HepG2 (cell line): Measurements from ENCODE around the gene TOE1. TPM values are rescaled to one million over a fixed set of nuclear protein-coding genes. Genes with fewer than 3 reads are reported as not detected.

Experiments
- AHR ChIP-seq: IDR thresholded peaks from 2 replicates; pipeline ENCODE4 v1.6.1; 2018; ENCODE audit warnings: missing genetic modification reagents, missing compliant biosample characterization
- CREBL2 ChIP-seq: sonication (generic); formaldehyde crosslinking; IDR thresholded peaks from 2 replicates; pipeline ENCODE4 v1.8.1; 2023; ENCODE audit warnings: missing genetic modification reagents, mild to moderate bottlenecking, borderline replicate concordance
- FOSL1 ChIP-seq: sonication (generic); formaldehyde crosslinking; IDR thresholded peaks from 2 replicates; pipeline ENCODE4 v1.9.0; 2021; ENCODE audit warnings: missing genetic modification reagents, borderline replicate concordance
- FOXO1 ChIP-seq: sonication (generic); formaldehyde crosslinking; IDR thresholded peaks from 2 replicates; pipeline ENCODE4 v1.4.0; 2020; ENCODE audit warnings: missing genetic modification reagents
- JARID2 ChIP-seq: sonication (generic); formaldehyde crosslinking; IDR thresholded peaks from 2 replicates; pipeline ENCODE4 v1.8.1; 2023; ENCODE audit warnings: missing genetic modification reagents, inconsistent platforms; ENCODE audit not compliant: insufficient replicate concordance
- KMT2A ChIP-seq: sonication (generic); formaldehyde crosslinking; IDR thresholded peaks from 2 replicates; pipeline ENCODE4 v1.4.0; 2020; ENCODE audit warnings: missing genetic modification reagents
- MIER3 ChIP-seq: IDR thresholded peaks from 2 replicates; pipeline ENCODE4 v1.6.1; 2016; ENCODE audit warnings: missing compliant biosample characterization, borderline replicate concordance
- MTF2 ChIP-seq: sonication (generic); formaldehyde crosslinking; IDR thresholded peaks from 2 replicates; pipeline ENCODE4 v1.5.0; 2020; ENCODE audit warnings: missing genetic modification reagents, borderline replicate concordance
- ONECUT2 ChIP-seq: sonication (generic); formaldehyde crosslinking; IDR thresholded peaks from 2 replicates; pipeline ENCODE4 v1.4.0; 2020; ENCODE audit warnings: missing genetic modification reagents
- RFXAP ChIP-seq: sonication (generic); formaldehyde crosslinking; IDR thresholded peaks from 2 replicates; pipeline ENCODE4 v1.4.0; 2020; ENCODE audit warnings: missing genetic modification reagents, borderline replicate concordance
- SALL1 ChIP-seq: sonication (generic); formaldehyde crosslinking; IDR thresholded peaks from 2 replicates; pipeline ENCODE4 v1.8.0; 2022; ENCODE audit warnings: mild to moderate bottlenecking, missing genetic modification reagents
- SNAI1 ChIP-seq: sonication (generic); formaldehyde crosslinking; IDR thresholded peaks from 2 replicates; pipeline ENCODE4 v1.5.0; 2020; ENCODE audit warnings: mild to moderate bottlenecking, missing genetic modification reagents, borderline replicate concordance
- SOX5 ChIP-seq: IDR thresholded peaks from 2 replicates; pipeline ENCODE4 v1.6.1; 2016; ENCODE audit warnings: borderline replicate concordance
- SRSF9 ChIP-seq: fragments of 200-400 bp; formaldehyde crosslinking; IDR thresholded peaks from 2 replicates; pipeline ENCODE4 v1.6.1; 2018; ENCODE audit warnings: borderline replicate concordance, mild to moderate bottlenecking, low read depth, low read length; ENCODE audit not compliant: insufficient read depth, poor library complexity, severe bottlenecking
- TFDP2 ChIP-seq: sonication (generic); formaldehyde crosslinking; IDR thresholded peaks from 2 replicates; pipeline ENCODE4 v1.4.0; 2020; ENCODE audit warnings: missing genetic modification reagents
- THAP11 ChIP-seq: IDR thresholded peaks from 2 replicates; pipeline ENCODE4 v1.6.1; 2016; ENCODE audit warnings: missing biosample characterization, missing genetic modification reagents
- ZKSCAN8 ChIP-seq: IDR thresholded peaks from 2 replicates; pipeline ENCODE4 v1.6.1; 2016; ENCODE audit warnings: borderline replicate concordance, missing genetic modification reagents, missing compliant biosample characterization
- ZNF143 ChIP-seq: sonication (generic); formaldehyde crosslinking; IDR thresholded peaks from 2 replicates; pipeline ENCODE4 v1.4.0; 2020; ENCODE audit warnings: missing genetic modification reagents
- ZNF552 ChIP-seq: sonication (generic); formaldehyde crosslinking; IDR thresholded peaks from 2 replicates; pipeline ENCODE4 v1.9.0; 2022; ENCODE audit warnings: missing genetic modification reagents, mild to moderate bottlenecking, borderline replicate concordance
- ZNF562 ChIP-seq: sonication (generic); formaldehyde crosslinking; IDR thresholded peaks from 2 replicates; pipeline ENCODE4 v1.8.0; 2022; ENCODE audit warnings: missing genetic modification reagents, borderline replicate concordance
- ZNF564 ChIP-seq: sonication (generic); formaldehyde crosslinking; IDR thresholded peaks from 2 replicates; pipeline ENCODE4 v1.8.1; 2023; ENCODE audit warnings: mild to moderate bottlenecking, missing genetic modification reagents
- ZNF614 ChIP-seq: IDR thresholded peaks from 2 replicates; pipeline ENCODE4 v1.6.1; 2018; ENCODE audit warnings: missing biosample characterization, missing genetic modification reagents, inconsistent platforms, borderline replicate concordance
- ZNF83 ChIP-seq: sonication (generic); formaldehyde crosslinking; IDR thresholded peaks from 2 replicates; pipeline ENCODE4 v1.4.0; 2020; ENCODE audit warnings: missing genetic modification reagents, mild to moderate bottlenecking, borderline replicate concordance
- polyA plus RNA-seq, 8 experiments: library from polyadenylated mRNA; depleted of rRNA in 3 of 8; stranded (reverse) in 7 of 8; unstranded in 1 of 8; fragments of >200 nt; fragmentation: Illumina TruSeq in 4 of 8; extraction: Trizol in 4 of 8; gene quantifications; 2 replicates each; pipeline versions ENCODE4 v1.2.1 to v1.2.3, GENCODE V29; 2011 to 2016; ENCODE audit warnings: low read depth in 4 of 8, missing spikeins in 1 of 8, mixed read lengths in 1 of 8; ENCODE audit not compliant: insufficient read depth in 1 of 8
- total RNA-seq, 5 experiments: library from RNA; depleted of rRNA; stranded (reverse); fragments of >200 nt; fragmentation: Illumina TruSeq; extraction: Trizol; gene quantifications; 2 replicates each; pipeline ENCODE4 v1.2.3, GENCODE V29; 2016; ENCODE audit warnings: low read depth in 1 of 5
- TF ChIP-seq, protein P1 (sequence below): sonication (generic); formaldehyde crosslinking; IDR thresholded peaks from 2 replicates; pipeline ENCODE4 v1.8.1; 2023; ENCODE audit warnings: mild to moderate bottlenecking, missing genetic modification reagents, borderline replicate concordance
- TF ChIP-seq, protein P2 (sequence below): sonication (generic); formaldehyde crosslinking; IDR thresholded peaks from 2 replicates; pipeline ENCODE4 v1.4.0; 2020; ENCODE audit warnings: mild to moderate bottlenecking, missing genetic modification reagents, borderline replicate concordance
- TF ChIP-seq, protein P3 (sequence below): sonication (generic); formaldehyde crosslinking; IDR thresholded peaks from 2 replicates; pipeline ENCODE4 v1.5.0; 2020; ENCODE audit warnings: missing genetic modification reagents, mild to moderate bottlenecking, borderline replicate concordance

Gene TOE1
- total and polyA plus RNA-seq, 2 of the 13 experiments (the other 11 are each of a cell fraction or from before 2014, with no cell fraction given), result 14.1 to 19.0 TPM

DNA sequence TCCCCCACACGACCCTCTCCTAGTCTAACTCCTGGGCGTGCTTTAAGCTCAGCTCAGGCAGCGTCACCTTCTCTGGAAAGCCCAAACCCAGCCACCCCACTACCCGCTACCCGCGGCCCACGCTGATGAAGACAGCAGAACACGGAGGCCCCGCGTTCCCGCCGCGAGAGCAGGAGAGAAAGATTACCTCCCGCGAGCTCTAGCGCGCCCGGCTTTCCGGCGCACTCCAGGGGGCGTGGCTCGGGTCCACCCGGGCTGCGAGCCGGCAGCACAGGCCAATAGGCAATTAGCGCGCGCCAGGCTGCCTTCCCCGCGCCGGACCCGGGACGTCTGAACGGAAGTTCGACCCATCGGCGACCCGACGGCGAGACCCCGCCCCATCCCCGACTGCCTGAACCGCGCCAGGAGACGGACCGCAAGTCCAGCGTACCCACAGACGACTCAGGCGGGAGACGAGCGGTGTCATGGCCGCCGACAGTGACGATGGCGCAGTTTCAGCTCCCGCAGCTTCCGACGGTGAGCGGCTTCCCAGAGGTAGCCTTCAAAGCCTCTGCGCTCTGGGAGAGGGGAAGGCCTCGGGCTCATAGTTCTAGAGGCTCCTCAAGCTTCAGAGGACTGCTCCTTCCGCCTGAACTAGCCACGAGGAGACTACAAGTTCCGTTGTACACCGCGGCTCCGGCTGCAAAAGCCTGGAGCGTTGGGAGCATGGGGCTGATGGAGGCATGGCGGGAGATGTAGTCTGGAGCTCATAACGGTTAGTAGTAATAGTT, at the start of gene TOE1, which contains the start of gene MUTYH (continued):
- peak; percentile 99; the same call in 1 of the 2 replicates for TF ChIP-seq CREBL2 (CRISPR knock-in tag)
- TF ChIP-seq, protein P1, sequence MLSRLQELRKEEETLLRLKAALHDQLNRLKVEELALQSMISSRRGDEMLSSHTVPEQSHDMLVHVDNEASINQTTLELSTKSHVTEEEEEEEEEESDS, result no peak
- TF ChIP-seq ZNF614 (CRISPR knock-in tag), result peak; percentile 12; the same call in 1 of the 2 replicates
- TF ChIP-seq, protein P2, sequence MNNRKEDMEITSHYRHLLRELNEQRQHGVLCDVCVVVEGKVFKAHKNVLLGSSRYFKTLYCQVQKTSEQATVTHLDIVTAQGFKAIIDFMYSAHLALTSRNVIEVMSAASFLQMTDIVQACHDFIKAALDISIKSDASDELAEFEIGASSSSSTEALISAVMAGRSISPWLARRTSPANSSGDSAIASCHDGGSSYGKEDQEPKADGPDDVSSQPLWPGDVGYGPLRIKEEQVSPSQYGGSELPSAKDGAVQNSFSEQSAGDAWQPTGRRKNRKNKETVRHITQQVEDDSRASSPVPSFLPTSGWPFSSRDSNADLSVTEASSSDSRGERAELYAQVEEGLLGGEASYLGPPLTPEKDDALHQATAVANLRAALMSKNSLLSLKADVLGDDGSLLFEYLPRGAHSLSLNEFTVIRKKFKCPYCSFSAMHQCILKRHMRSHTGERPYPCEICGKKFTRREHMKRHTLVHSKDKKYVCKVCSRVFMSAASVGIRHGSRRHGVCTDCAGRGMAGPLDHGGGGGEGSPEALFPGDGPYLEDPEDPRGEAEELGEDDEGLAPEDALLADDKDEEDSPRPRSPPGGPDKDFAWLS (CRISPR knock-in tag), result no peak
- peak; percentile 86 for TF ChIP-seq SALL1 (CRISPR knock-in tag)
- TF ChIP-seq JARID2 (CRISPR knock-in tag), result no peak
- peak; percentile 66; the same call in 1 of the 2 replicates for TF ChIP-seq ZNF564 (CRISPR knock-in tag)
- peak; percentile 93; the same call in 1 of the 2 replicates for TF ChIP-seq MTF2
- no peak for TF ChIP-seq SRSF9
- TF ChIP-seq ZNF562, result no peak
- TF ChIP-seq RFXAP (CRISPR knock-in tag), result peak; percentile 58; the same call in 1 of the 2 replicates
- TF ChIP-seq AHR (CRISPR knock-in tag), result peak; percentile 66; the same call in 1 of the 2 replicates
- peak; percentile 97 for TF ChIP-seq THAP11
- no peak for TF ChIP-seq ZKSCAN8 (CRISPR knock-in tag)
- peak; percentile 27; the same call in 1 of the 2 replicates for TF ChIP-seq FOXO1 (CRISPR knock-in tag)
- peak; percentile 92 for TF ChIP-seq TFDP2 (CRISPR knock-in tag)
- peak; percentile 47; the same call in 1 of the 2 replicates for TF ChIP-seq SOX5 (CRISPR knock-in tag)
- TF ChIP-seq SNAI1, result 0 out of 2 replicates have a peak, but pooled peaks have one; percentile 10
- no peak for TF ChIP-seq MIER3 (CRISPR knock-in tag)
- peak; percentile 59; the same call in 1 of the 2 replicates for TF ChIP-seq ZNF552
- TF ChIP-seq ZNF83 (CRISPR knock-in tag), result no peak
- peak; percentile 82 for TF ChIP-seq KMT2A
- peak; percentile 92 for TF ChIP-seq ZNF143 (CRISPR knock-in tag)
- TF ChIP-seq ONECUT2 (CRISPR knock-in tag), result no peak
- no peak for TF ChIP-seq FOSL1 (CRISPR knock-in tag)
- TF ChIP-seq, protein P3, sequence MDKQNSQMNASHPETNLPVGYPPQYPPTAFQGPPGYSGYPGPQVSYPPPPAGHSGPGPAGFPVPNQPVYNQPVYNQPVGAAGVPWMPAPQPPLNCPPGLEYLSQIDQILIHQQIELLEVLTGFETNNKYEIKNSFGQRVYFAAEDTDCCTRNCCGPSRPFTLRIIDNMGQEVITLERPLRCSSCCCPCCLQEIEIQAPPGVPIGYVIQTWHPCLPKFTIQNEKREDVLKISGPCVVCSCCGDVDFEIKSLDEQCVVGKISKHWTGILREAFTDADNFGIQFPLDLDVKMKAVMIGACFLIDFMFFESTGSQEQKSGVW, result 0 out of 2 replicates have a peak, but pooled peaks have one; percentile 50
